HG02885 (cell line): ENCODE data around the gene UBL5.

ENCODE experiments used
- ATAC-seq: cut with Tn5 transposase; IDR thresholded peaks from one replicate; pipeline ENCODE4 v1.9.1; 2021; ENCODE audit warnings: mild to moderate bottlenecking; ENCODE audit not compliant: unreplicated experiment, poor library complexity

UBL5 gene

DNA sequence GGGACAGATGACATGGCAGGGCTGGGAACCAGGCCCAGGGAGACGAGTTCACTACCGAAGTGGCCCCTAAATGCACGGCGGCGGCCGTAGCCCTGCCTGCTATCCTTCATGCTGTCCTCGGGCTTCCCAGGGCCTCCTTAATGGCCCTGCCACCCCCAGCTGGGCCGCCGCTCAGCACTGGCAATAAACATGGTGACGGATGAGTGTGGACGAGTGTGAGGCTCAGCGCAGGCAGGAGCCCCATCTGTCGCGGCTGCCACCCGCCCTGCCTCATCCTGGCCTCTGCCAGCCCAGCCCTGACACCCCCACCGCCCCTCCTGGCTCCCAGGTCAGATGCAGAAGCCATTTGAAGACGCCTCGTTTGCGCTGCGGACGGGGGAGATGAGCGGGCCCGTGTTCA lies 21.0 kb downstream of the UBL5 start:
- ATAC-seq = no peak

DNA sequence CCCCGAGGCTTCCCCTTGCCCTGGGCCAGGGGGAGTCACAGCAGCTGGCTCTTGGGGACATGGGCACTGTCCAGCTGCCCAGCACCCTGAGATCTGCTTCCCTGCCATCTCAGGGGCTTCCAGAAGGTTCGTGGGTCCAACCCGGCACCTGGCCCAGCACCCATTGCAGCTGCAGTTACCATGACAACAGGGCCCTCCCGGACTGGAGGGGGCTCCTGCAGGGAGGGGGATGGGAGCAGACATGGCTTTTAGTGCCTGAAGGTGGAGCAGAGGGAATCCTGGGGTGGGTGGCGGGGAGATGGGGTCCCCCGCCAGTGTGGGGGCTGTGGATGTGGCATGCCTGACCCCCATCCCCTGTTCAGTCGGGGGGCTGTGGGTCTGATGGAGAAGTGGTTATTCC lies 22.1 kb downstream of the UBL5 start:
- no peak for ATAC-seq

DNA sequence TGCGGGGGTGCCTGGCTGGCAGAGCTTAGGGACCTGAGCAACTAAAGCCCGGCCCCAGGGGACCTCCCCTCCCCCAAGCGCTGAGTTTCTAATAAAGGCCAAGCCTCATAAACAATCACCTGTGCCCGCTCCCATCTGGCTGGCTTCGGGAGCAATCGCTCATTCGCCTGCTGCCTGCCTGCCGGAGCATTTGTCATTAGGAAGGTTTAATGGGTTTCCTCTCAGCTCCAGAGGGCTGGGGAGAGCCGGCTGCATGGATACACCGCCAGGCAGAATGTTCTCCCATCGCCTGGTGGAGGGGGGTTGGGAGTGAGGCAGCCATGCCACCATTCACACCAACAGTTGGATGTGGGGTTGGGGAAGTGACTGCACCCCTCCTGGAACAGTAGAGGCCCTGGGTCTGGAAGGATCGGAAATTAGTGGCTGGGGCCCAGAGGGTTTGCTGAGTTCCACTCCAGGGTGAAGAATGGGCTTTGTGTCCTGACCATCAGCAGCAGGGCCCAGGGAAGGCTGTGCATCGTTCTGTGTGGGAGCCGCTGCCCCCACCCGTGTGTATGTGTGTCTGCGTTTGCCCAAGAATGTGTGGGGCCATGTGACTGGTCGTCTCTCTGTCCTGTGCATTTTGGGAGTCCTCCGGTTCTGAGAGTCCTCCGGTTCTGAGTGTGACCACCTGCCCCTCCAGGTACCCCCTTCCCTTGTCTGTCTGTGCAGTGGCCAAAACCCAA lies 22.7 kb downstream of the UBL5 start:
- no peak for ATAC-seq

DNA sequence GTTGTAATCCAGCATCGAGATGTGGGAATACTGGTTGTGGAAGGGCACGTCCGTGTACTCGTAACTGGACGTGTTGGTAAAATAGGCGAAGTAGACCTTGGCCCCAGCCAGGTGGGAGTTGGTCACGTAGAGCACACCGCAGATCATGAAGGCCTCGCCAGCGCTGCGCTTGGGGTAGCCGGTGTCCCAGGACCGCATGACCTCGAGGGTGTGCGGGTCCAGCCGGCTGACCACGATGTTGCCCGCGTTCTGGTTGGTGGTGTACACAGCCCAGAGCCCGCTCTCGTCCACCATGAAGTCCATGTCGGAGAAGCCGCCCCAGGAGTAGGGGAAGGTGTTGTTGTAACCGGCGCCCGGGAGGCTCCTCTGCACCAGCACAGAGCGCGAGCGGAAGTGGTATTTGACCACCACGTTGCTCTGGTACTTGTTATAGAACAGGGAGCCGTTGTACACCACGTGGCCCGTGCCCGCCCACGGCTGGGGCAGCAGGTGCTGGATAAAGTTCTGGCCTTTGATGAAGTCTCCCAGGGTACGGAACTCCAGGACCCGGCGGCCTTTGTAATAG lies 26.6 kb downstream of the UBL5 start:
- no peak for ATAC-seq

DNA sequence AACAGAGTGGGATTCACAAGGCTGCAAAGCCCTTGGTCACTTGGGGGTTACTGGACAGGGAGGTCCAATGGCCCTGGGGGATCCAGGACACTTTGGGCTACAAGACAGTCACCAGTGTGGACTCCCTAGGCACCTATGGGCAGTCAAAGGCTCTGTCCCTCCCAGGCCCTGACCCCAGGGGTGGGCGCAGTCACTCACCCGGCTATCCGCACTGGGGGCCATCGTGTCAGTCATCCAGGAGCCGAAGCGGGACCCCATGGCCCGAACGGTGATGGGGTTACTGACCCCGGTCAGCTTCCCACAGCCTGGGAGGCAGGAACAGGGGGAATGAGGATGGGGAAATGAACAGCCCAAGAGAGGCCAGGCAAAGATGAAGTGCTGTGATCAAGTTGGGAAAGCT lies 28.9 kb downstream of the UBL5 start:
- no peak for ATAC-seq

DNA sequence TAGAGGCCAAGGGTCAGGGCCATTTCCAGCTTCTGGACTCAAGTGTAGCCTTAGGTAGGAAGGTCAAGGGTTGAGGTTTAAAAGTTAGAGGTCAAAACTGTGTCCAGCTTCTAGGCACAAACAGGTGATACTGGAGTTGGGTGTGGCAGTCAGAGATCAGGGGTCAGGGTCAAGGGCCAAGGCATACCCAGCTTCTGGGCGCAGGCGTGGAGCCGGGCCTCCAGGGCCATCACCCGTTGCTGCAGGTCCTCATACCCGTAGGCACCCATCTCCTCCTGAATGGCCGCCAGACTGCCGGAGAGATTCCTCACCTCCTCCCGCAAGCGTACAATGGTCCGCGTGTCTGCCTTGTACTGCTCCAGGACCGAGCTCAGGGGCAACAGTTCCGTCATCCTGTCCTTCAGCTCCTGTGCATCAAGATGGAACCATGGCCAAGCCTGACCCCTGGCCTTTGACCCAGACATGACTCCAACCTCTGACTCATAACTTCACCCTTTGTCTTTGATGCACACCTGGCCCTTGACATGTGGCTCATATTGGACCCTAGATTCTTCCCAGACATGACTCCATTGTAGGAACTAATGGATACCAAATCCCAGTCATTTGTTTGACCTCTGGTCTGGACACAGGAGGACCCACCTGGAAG lies 29.5 kb downstream of the UBL5 start:
- no peak for ATAC-seq

DNA sequence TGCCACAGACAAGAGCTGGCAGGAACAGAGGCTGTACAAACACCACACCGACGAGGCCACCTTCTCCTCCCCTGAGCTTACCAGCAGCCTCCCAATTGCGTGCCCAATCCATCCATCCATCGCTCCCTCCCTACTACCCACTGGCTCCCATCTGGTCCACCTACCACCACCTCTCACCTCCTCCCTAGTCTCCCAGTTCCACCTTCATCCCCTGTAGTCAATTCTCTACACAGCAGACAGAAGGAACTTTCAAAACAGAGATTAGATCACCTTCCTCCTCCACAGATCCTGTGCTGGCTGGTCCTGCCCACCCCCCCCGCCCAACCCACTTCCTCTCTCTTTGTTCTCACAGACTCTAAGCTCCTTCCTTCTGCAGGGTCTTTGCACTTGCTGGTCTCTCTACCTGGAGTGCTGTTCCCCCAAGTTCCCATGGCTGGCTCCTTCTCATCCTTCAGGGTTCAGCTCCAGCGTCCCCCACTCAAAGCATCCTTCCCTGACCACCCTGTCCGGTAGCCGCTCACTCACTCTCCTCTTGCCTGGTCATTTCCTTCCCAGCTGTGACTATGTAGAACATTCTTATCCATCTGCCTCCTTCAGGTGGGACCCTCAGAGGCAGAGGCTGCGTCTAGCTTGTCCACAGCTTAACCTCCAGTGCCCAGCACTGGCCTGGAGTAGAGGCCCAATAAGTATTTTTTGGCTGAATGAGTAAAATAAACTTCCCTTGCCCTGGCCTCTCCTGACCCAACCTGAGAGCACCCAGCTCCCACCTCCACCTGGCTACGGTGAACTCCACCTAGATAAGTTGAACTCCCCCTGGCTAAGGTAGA lies 30.4 kb downstream of the UBL5 start:
- no peak for ATAC-seq

DNA sequence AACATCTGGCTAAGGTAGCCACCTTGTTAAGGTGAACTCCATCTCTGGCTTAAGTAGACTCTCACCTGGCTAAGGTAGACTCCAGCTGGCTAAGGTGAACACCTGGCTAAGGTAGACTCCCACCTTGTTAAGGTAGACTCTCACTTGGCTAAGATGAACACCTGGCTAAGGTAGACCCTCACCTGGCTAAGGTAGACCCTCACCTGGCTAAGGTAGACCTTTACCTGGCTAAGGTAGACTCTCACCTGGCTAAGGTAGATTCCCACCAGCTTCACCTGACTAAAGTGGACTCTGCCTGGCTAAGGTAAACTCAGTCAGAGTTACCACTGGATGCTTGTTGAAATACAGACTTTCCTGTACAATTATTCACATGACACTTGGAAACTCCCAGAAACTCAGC lies 31.0 kb downstream of the UBL5 start:
- no peak for ATAC-seq

DNA sequence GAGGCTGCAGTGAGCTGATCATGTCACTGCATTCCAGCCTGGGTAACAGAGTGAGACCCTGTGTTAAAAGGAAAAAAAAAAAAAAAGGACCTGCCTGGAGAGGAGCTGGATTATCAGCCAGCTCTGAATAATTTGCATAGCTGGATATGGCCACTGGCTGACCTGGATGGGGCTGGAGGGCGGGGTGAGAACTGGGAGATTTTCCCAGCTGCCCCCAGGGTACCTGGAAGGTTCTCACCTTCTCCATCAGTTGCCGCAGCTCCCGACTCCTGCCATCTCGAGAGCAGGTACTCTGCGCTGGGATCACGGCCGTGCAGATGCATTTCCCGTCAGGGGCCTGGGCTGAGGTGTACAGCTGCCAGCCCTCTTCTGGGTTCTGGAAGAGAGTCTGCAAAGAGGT lies 32.7 kb downstream of the UBL5 start:
- no peak for ATAC-seq

DNA sequence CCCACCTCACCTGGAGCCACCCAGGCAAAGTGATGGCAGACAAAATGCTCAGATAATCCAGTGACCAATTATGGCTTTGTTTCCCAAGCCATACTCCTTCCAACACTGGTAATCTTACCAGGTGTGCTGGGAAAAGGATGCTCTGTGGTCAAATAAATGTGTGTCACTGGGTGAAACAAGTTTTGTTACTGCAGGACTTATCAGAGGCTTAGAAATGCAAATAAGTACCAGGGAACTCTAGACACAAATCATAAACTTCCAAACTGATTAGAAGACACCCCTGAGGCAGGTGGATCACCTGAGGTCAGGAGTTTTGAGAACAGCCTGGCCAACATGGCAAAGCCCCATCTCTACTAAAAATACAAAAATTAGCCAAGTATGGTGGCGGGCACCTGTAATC lies 33.8 kb downstream of the UBL5 start:
- no peak for ATAC-seq

DNA sequence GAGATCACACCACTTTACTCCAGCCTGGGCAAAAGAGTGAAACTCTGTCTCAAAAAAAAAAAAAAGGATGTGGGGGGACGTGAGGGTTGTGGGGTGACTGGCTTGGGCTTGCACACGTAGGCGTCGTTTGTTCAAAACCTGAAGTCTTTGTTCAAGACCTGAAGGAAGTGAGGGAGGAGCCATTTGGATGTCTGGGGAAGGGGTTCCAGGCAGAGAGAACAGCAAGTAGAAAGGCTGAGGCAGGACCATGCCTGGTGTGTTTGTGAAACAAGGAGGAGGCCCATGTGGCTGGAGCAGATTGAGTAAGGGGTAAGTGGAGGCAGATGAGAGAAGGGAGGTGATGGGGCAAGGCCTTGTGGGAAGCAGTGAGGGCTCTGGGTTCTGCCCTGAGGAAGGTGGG lies 35.2 kb downstream of the UBL5 start:
- ATAC-seq = no peak

DNA sequence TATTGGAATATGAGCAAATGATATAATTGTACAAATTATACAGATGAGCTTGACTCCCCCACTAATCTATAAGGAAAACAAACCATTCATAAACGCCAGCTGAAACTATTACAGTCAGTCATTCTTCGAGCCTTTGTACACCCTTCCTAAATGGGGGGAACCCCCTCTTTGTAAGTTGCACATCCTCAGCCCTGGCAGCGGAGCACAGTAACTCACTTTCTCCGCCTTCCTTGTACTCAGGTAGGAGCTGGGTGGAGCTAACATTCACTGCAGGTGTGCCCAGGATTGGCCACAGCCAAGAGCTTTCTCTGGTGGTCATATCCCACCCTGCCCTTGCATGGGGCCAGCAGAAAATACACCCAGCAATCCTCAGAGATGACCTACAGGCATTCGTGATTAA lies 36.0 kb downstream of the UBL5 start:
- ATAC-seq = no peak

DNA sequence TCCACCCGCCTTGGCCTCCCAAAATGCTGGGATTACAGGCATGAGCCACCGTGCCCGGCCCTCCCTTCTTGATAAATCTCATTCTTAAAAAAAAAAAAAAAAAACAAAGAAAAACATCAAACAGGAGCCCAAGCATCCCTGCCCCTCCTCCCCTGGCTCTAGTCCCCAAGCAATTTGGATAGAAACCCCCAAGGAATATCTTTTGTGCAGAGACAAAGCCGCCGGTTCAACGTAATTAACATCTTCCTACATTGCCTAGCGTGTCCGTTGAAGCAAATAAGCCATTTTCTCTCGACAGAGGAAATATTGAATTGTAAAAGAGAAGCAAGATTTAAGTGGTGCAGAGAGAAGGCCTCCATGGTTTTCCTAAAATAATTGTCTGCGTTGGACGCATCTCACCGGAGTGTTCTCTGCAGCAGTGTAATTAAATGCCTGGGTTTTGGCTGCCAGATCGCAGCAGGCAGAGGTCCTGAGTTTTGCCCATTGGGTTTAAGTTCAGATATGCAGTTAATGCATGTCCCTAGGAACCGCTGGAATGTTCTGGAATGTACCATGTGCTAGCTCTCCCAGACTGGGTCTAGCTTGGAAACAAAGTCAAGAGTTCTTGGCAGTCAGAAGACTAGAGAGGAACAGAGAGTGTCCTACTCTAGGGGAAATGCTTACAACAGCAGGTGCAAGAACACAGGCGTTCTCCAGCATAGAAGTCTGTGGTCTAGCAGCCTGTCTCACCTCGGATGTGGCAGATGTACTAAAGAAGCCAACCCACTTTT lies 38.2 kb downstream of the UBL5 start:
- ATAC-seq = no peak

DNA sequence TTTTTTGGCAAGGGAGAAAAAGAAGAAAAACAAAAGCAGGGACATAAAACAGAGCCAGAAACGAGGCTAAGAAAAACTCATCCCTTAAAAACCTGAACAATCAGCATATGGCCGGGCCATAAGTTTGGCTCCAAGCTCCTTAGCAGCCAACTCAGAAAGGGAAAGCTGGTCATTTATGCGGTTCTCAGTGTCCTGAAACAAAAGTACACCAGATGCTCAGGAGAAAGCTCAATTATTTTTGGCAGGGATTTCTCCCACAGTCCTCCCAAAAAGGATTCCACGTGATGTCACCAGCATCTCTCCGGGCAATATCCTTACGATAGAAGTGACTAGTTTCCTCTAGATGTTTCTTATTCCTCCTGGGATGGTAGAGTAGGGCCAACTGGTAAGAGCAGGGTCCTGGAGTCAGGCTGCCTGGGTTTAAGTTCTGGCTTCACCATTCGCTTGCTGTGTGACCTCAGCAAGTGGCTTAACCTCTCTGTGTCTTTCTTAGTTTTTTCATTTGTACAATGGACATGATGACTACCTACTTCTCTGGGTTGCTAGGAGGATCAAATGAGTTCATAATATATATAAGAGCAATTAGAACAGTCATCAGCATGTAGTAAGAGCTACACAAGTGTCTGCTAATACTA lies 41.4 kb downstream of the UBL5 start:
- ATAC-seq = no peak

DNA sequence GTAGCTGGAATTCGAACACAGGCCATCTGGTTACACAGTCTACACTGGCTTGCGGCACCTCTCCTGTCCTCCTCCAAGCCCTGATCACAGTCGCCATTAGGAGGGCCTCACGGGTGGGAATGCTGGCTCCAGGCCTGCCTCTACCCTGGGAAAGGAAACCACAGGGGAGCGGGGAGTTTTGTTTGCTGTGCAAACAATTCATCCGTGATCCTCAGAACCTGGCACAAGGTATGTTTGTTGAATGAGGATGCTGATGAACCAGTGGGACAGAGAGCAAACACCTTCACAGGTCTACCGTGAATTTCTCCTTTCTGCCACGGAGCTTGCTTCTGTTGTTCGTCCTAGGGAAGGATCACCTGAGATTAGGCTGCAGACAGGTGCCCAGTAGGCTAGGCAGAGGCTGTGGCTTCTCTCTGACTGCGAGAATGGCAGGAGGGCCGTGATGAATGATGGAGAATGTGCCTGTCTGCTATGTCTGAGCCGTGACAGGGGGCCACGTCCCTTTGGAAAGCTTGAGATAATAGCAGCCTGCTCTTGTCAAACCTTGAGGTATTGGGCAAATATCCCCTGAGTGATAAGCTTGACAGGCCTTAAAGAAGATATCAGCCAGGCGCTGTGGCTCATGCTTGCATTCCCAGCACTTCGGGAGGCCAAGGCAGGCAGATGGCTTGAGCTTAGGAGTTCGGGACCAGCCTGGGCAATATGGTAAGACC lies 44.1 kb downstream of the UBL5 start:
- no peak for ATAC-seq

DNA sequence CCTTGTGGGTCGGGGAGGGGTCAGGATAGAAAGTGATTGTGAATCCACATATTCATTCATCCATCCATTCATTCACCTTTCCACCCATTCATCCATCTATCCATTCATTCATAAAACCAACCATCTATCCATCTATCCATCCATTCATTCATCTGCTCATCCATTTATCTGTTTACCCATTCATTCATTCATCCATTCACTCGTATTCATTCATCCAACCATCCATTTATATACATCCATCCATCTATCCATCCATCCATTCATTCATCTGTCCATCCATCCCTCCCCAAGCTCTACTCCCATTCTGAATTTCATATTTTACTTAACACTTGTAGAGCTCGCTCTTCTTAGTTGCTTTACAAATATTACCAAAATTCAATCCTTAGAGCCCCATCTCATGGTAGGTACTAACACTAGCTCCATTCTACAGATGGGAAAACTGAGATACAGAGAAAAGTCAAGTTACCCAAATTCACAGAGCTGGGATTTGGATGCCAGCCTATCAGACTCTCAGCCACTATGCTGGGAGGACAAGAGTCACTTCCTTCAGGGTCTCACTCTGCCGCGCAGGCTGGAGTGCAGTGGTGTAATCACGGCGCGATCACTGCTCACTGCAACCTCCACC lies 45.0 kb downstream of the UBL5 start:
- no peak for ATAC-seq

DNA sequence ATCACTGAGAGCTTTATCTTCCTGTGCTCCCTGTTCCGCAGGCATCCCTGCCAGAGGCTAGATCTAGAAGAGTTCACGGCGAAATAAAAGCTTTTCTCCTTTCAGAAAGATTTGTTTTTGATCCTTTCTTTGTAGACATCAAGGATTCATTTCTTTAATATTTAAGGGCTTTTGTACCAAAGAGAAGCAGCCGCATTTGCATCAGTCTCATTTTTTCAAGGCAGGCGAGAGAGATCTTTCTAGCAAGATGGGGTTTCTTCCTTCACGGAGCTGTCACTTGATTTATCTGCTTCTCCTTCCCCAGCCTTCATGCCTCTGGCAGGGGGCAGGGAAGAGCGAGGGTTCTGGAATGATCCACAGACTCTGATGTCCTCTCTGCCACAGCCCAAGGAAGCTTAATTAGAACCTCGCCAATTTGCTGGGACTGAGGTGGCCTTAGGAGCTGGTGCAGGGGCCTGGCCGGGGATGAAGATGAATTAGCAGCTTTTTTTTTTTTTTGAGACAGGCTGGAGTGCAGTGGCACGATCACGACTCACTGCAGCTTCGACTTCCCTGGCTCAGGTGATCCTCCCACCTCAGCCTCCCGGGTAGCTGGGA lies 47.4 kb downstream of the UBL5 start:
- ATAC-seq = no peak

DNA sequence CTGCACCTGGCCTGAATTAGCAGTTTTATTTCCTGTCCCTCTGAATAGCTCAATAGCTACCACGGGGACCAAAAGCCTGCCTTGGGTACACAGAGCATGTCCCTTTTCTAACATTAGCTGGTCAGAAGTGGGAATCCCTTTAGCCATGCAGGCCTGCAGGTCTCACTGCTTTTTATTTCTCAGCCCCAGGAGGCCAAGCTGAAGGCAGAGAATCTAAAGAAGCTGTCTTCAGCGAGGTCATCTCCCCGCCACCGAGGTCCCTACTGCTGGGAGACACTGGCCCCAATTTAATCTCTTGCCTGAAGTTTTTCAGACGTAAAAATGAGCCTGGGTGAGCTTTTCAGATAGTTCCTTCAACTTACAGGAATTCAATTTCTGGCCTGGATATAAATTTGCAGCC lies 48.1 kb downstream of the UBL5 start:
- no peak for ATAC-seq
